ENCODE results near the gene UBAP1L. TPM values are rescaled to one million over a fixed set of nuclear protein-coding genes. Genes with fewer than 3 reads are reported as not detected.
"Not testable (repeated sequence)": the region's sequence is repeated elsewhere in the genome, so short reads cannot be mapped to it uniquely, and the experiment has no call there.

Gene UBAP1L
- total RNA-seq, 1 donor from 2014 or later: 10.9 TPM

DNA sequence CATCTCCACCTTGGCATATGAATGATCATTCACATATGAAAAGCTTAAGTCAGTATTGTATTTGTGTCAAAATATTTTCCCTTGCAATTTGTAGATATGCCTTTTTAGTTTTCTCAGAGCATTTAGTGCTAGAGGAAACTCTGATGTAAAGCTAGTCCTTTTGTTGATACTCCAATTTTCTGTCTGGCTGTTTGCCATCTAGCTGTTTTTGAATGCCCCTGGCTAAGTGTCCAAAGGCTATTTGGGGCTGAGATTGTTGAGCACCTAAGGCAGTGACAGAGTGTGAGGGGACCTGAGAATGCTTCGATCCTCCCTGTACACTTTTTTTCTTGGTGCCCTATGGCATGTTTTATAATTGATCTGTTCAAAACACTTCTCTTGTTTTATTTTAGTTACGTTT lies 66.8 kb downstream of the UBAP1L start:
- Histone ChIP-seq H3K27ac (peak overlapping the region in 1 of 2 donors; percentile 15), H3K27me3 (no peaks in the 10 kb centered on the region), H3K4me1 (peaks cover 0 to 3% of the 10 kb centered on the region in 2 donors), H3K4me3 (no peak overlapping the region), H3K9me3 (no peaks in the 10 kb centered on the region), H3K36me3 (peaks cover 5 to 31% of the 10 kb centered on the region in 2 donors)
- DNase-seq (ENCODE audit: low spot score in 2 of 2): no peak
- intact Hi-C loops (cut with DNase I): loop anchor here (5.0 kb wide), 1 partner anchor 139 kb away; the partner anchor contains the start of gene CLPX
- TF ChIP-seq, protein P1, sequence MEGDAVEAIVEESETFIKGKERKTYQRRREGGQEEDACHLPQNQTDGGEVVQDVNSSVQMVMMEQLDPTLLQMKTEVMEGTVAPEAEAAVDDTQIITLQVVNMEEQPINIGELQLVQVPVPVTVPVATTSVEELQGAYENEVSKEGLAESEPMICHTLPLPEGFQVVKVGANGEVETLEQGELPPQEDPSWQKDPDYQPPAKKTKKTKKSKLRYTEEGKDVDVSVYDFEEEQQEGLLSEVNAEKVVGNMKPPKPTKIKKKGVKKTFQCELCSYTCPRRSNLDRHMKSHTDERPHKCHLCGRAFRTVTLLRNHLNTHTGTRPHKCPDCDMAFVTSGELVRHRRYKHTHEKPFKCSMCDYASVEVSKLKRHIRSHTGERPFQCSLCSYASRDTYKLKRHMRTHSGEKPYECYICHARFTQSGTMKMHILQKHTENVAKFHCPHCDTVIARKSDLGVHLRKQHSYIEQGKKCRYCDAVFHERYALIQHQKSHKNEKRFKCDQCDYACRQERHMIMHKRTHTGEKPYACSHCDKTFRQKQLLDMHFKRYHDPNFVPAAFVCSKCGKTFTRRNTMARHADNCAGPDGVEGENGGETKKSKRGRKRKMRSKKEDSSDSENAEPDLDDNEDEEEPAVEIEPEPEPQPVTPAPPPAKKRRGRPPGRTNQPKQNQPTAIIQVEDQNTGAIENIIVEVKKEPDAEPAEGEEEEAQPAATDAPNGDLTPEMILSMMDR (IDR thresholded peaks at IDR 0.05): no peak

DNA sequence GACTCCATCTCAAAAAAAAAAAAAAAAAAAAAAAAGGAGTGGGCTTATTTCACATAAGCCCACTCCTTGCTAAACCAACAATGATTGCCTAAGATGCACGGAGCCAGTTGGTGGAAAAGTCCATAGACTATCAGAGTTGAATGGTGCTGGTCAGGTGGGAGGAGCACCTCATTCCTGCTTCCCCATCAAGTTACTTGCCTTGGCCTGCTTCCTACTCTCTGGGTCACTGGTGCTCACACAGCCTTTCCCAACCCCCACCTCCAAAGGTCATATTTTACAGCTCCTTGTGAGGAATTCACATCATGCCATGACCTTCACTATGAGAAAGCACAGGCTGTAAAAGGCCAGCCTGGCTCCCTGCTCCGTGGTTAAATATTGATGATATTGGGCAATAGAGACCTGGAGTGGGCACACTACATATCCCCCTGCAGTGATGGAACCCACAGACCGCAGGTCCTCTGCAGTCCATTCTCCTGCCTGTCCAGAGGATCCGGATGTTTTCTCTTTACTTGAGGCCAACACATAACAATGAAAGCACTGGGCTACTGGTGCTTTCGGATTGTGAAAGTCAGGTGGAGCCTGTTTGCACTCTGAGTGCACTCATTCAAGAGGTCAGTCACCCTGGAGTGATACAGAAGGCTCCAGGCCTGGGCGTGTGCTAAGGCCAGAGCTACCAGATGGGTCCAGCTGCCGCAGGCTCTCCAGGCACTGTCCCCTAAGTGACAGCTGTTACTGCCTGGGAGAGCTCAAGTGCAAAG lies 70.1 kb downstream of the UBAP1L start, which contains the start of gene SLC51B:
Gene SLC51B (plus strand): TSS at position 664 of the 758 bp plus-strand sequence. CDS start 4,618 bp downstream, outside the sequence.
- no peak for DNase-seq (ENCODE audit: low spot score in 2 of 2)
- Histone ChIP-seq H3K4me1 (peaks cover 0 to 3% of the 10 kb centered on the region in 2 donors), H3K36me3 (peaks cover 0 to 22% of the 10 kb centered on the region in 2 donors), H3K9me3 (no peaks in the 10 kb centered on the region), H3K4me3 (no peak within 1 kb of the TSS), H3K27ac (peak within 1 kb of the TSS in 1 of 2 donors; percentile 17), H3K27me3 (no peaks in the 10 kb centered on the region)
- TF ChIP-seq, protein P1 (IDR thresholded peaks at IDR 0.05): no peak
- intact Hi-C loops (cut with DNase I): loop anchor here (5.0 kb wide), 1 partner anchor 142 kb away; the partner anchor contains the start of gene CLPX

DNA sequence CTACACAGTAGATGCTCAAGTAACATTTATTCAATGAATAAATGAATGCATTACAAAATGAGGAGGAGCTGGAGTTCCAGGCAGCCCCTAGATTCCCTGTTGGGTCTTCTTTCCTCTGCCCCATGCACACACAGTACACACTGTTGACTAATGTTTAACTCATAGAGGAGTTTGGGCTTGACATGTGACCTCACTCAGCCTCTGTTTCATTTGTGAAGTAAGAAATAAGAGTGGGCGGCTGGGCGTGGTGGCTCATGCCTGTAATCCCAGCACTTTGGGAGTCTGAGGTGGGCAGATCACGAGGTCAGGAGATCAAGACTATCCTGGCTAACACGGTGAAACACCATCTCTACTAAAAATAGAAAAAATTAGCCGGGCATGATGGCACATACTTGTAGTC lies 70.8 kb downstream of the UBAP1L start:
- H3K27me3 ChIP-seq; DNase-seq (ENCODE audit: low spot score in 2 of 2); intact Hi-C loops (cut with DNase I); H3K4me3 ChIP-seq; H3K9me3 ChIP-seq; H3K4me1 ChIP-seq: not testable (repeated sequence)
- Histone ChIP-seq H3K27ac (peak overlapping the region in 1 of 2 donors; percentile 17), H3K36me3 (peaks cover 0 to 22% of the 10 kb centered on the region in 2 donors)

DNA sequence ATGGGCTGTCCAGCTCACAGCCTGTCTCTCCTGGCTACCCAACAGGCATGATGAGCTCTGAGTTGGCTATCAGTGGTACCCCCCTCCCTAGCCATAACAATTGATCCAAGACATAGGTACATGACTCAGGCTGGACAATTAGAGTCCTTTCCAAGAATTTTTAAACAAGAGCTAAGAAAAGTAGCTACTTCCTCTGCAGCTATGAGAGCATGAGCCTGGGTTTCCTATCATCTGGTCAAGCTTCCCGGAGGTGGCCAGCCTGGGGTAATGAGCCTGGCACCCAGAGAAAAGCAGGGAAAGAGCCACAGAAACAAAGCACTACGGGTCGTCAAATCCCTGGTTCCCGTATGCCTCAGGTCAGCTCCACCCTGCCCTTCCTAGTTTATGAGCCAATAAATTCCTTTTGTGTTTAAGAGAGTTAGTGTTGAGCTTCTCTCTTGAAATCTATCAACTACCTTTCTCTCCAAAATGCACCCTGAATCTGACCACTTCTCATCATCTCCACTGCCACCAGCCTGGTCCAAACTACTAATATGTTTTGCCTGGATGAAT lies 72.1 kb downstream of the UBAP1L start:
- Histone ChIP-seq H3K27ac (peak overlapping the region in 1 of 2 donors; percentile 21), H3K4me3 (no peak overlapping the region)
- DNase-seq (ENCODE audit: low spot score in 2 of 2): no peak

More for the DNA sequence above, 72.1 kb downstream of the UBAP1L start:
- Histone ChIP-seq H3K4me1 (no peaks in the 10 kb centered on the region), H3K9me3 (no peaks in the 10 kb centered on the region), H3K27me3 (no peaks in the 10 kb centered on the region), H3K36me3 (peaks cover 0 to 22% of the 10 kb centered on the region in 2 donors)
- TF ChIP-seq, protein P1 (IDR thresholded peaks at IDR 0.05): no peak
- intact Hi-C loops (cut with DNase I): no loop called here

Other genes with a start within 250 kb of the UBAP1L start
- 28.6 TPM for gene ANKDD1A, start 203.3 kb downstream of the UBAP1L start, total RNA-seq
- 41.5 TPM for gene SPG21, start 125.3 kb downstream of the UBAP1L start, total RNA-seq
- gene MTFMT, start 85.6 kb downstream of the UBAP1L start, total RNA-seq: 54.7 TPM
- not detected for gene SLC51B, start 69.8 kb downstream of the UBAP1L start, total RNA-seq
- gene RASL12, start 47.2 kb downstream of the UBAP1L start, total RNA-seq: 187 TPM
- gene KBTBD13, start 38.5 kb downstream of the UBAP1L start, total RNA-seq: 0.21 TPM
- gene PDCD7, start 18.6 kb upstream of the UBAP1L start, total RNA-seq: 9.2 TPM
- 13.7 TPM for gene CLPX, start 70.1 kb upstream of the UBAP1L start, total RNA-seq
- gene CILP, start 96.3 kb upstream of the UBAP1L start, total RNA-seq: 1.8 TPM
- gene PARP16, start 171.7 kb upstream of the UBAP1L start, total RNA-seq: 2.9 TPM
- not detected for gene RNU5A-1, start 180.9 kb upstream of the UBAP1L start, total RNA-seq
- not detected for gene RNU5B-1, start 189.5 kb upstream of the UBAP1L start, total RNA-seq